Adrenal gland (tissue), 12 donors: ENCODE data around the gene AGXT. TPM values are rescaled to one million over a fixed set of nuclear protein-coding genes. Genes with fewer than 3 reads are reported as not detected.

Experiments used
- DNase-seq, 7 donors: peaks; one replicate each; pipeline ENCODE4 v3.0.0-alpha.2; 2019 to 2020
- H3K27ac ChIP-seq, 5 donors: fragments of 200-600 bp; sonication (generic) in 4 of 5; 1 replicate in 3 of 5; 2 replicates in 2 of 5; pipeline versions ENCODE4 v1.5.1 to v1.8.0; 2016 to 2020; ENCODE audit warnings: mild to moderate bottlenecking in 1 of 5
- H3K27me3 ChIP-seq: fragments of 200-600 bp; 2 replicates; pipeline ENCODE4 v1.8.0; 2021
- H3K36me3 ChIP-seq, 2 donors: fragments of 200-600 bp; replicated peaks in 1 of 2; 1 replicate in 1 of 2; 2 replicates in 1 of 2; pipeline versions ENCODE4 v1.5.1 to v1.8.0; 2018 to 2022
- H3K4me1 ChIP-seq, 2 donors: fragments of 200-600 bp; replicated peaks in 1 of 2; 1 replicate in 1 of 2; 2 replicates in 1 of 2; pipeline versions ENCODE4 v1.5.1 to v1.8.0; 2018 to 2021
- H3K4me3 ChIP-seq, 4 donors: fragments of 200-600 bp; sonication (generic) in 3 of 4; one replicate each; pipeline ENCODE4 v1.5.1; 2016 to 2018
- H3K9me3 ChIP-seq, 3 donors: fragments of 200-600 bp; sonication (generic) in 1 of 3; replicated peaks in 1 of 3; 1 replicate in 2 of 3; 2 replicates in 1 of 3; pipeline versions ENCODE4 v1.5.1 to v1.8.0; 2016 to 2021
- CTCF ChIP-seq, 6 experiments: fragments of 450-650 bp in 4 of 6; fragments of 200-600 bp in 2 of 6; sonication (generic) in 1 of 6; IDR thresholded peaks; 1 replicate in 5 of 6; 2 replicates in 1 of 6; pipeline versions ENCODE4 v1.5.1 to v1.8.0; 2016 to 2021; ENCODE audit warnings: antibody characterized with exemption in 6 of 6, mild to moderate bottlenecking in 2 of 6, moderate library complexity in 1 of 6
- POLR2A ChIP-seq, 2 donors: fragments of 450-650 bp; IDR thresholded peaks; one replicate each; pipeline ENCODE4 v1.6.1; 2017; ENCODE audit warnings: antibody characterized with exemption in 2 of 2, mild to moderate bottlenecking in 2 of 2, moderate library complexity in 1 of 2
- WGBS, 4 donors: extraction: QIAGEN DNeasy Blood & Tissue Kit in 2 of 4; methylation state at CpG; one replicate each; pipeline versions ENCODE4 v1.1.5 to v1.1.7; 2013 to 2017; 5-methylcytosine and 5-hydroxymethylcytosine counted together
- intact Hi-C, 2 donors: fragments of 100-400 bp; cut with DNase I; formaldehyde crosslinking; loops; one replicate each; pipeline versions ENCODE4 v1.14.1 to v1.15.0; 2022 to 2023
- polyA plus RNA-seq, 3 donors: library from polyadenylated mRNA; stranded (reverse); fragments of 200-250 nt in 2 of 3; fragments of 350-450 nt in 1 of 3; fragmentation: Illumina TruSeq in 1 of 3; extraction: RNeasy Lipid Tissue Mini Kit (QIAGEN cat#74804) in 1 of 3; gene quantifications; one replicate each; pipeline ENCODE4 v1.2.3, GENCODE V29; 2013 to 2014
- total RNA-seq, 9 donors: library from RNA; depleted of rRNA in 4 of 9; stranded (reverse); fragments of >200 nt in 4 of 9; fragments of 120-200 nt in 1 of 9; fragmentation: NEBNext Ultra II Directional in 1 of 9; extraction: Animal tissue kit (Norgen Biotek cat#: 25700) in 1 of 9; gene quantifications; one replicate each; pipeline versions ENCODE4 v1.1.0 to v1.2.4, GENCODE V29; 2013 to 2023
- donor health status: healthy with polysubstance abuse.
- donor health status: Bipolar disorder and iron deficiency.
- donor health status: DM: yes; HTN: yes; CAD: no.
- donor health status: DM: no; HTN: no; CAD: no.
- donor health status: DM: no; HTN: no; CAD: no.
- donor health status: DM: yes; HTN: yes; CAD: no.

AGXT gene
- total and polyA plus RNA-seq, 12 donors, result 0.14 to 1.2 (median 0.47) TPM; not detected in 3

- peak; percentile 65 to 90 (median 84) for DNase-seq
- WGBS, 4 donors, result 50 to 73% (median 53%) methylated on average over 13 to 38 of the region's 38 CpGs
- no peaks in the 10 kb centered on the region for H3K27me3 ChIP-seq
- H3K36me3 ChIP-seq, result no peaks in the 10 kb centered on the region
- TF ChIP-seq CTCF (IDR thresholded peaks at IDR 0.05) (no peak), POLR2A (IDR thresholded peaks at IDR 0.05) (peak in 1 of 2 donors; percentile 36)
- peaks cover 0 to 3% of the 10 kb centered on the region in 2 donors for H3K4me1 ChIP-seq
- intact Hi-C loops, result no loop called here
- H3K4me3 ChIP-seq, result peak overlapping the region in 2 of 4 donors; percentile 37 to 40
- H3K27ac ChIP-seq, result peak overlapping the region in 3 of 5 donors; percentile 48 to 61 (median 51)
- no peaks in the 10 kb centered on the region for H3K9me3 ChIP-seq
These were observed 58.1 kb downstream of the AGXT start for GRCh38 chr2:240926516-240927389.

- H3K4me1 ChIP-seq, result peaks cover 0 to 3% of the 10 kb centered on the region in 2 donors
- 91 to 94% (median 91%) methylated on average over 7 of the region's 7 CpGs for WGBS, 4 donors
- no peak overlapping the region for H3K27ac ChIP-seq
These were observed 58.8 kb downstream of the AGXT start for GRCh38 chr2:240927390-240927781.

GRCh38 chr2:240928476-240929363 lies 60.1 kb downstream of the AGXT start:
- Histone ChIP-seq H3K9me3 (no peaks in the 10 kb centered on the region), H3K4me3 (no peak overlapping the region), H3K27ac (no peak overlapping the region), H3K4me1 (peaks cover 0 to 3% of the 10 kb centered on the region in 2 donors), H3K36me3 (no peaks in the 10 kb centered on the region), H3K27me3 (no peaks in the 10 kb centered on the region)
- intact Hi-C loops, result no loop called here
- 89 to 94% (median 90%) methylated on average over 22 to 24 of the region's 24 CpGs for WGBS, 4 donors
- peak in 4 of 7 donors; percentile 10 to 33 (median 14) for DNase-seq
- TF ChIP-seq CTCF (IDR thresholded peaks at IDR 0.05) (no peak), POLR2A (IDR thresholded peaks at IDR 0.05) (no peak)

More at GRCh38 chr2:240927390-240927781, 58.8 kb downstream of the AGXT start:
- Histone ChIP-seq H3K27me3 (no peaks in the 10 kb centered on the region), H3K36me3 (no peaks in the 10 kb centered on the region), H3K4me3 (no peak overlapping the region), H3K9me3 (no peaks in the 10 kb centered on the region)
- TF ChIP-seq POLR2A (IDR thresholded peaks at IDR 0.05) (no peak), CTCF (IDR thresholded peaks at IDR 0.05) (no peak)
- intact Hi-C loops, result no loop called here
- peak in 1 of 7 donors; percentile 4 for DNase-seq
